Left renal pelvis (tissue), 4 donors: Measurements from ENCODE around the gene FZD7. TPM values are rescaled to one million over a fixed set of nuclear protein-coding genes. Genes with fewer than 3 reads are reported as not detected.

Experiments used
- DNase-seq, 4 donors: peaks; one replicate each; pipeline ENCODE4 v3.0.0-alpha.2; 2013; ENCODE audit warnings: low read depth in 4 of 4, low spot score in 3 of 4
- polyA plus RNA-seq, 4 donors: library from polyadenylated mRNA; unstranded; fragments of 120-200 nt; gene quantifications; one replicate each; pipeline ENCODE4 v1.2.1, GENCODE V29; 2013; ENCODE audit not compliant: insufficient read length in 4 of 4

Gene FZD7
- polyA plus RNA-seq, 4 donors = 63.2 to 131 (median 78.7) TPM

DNA sequence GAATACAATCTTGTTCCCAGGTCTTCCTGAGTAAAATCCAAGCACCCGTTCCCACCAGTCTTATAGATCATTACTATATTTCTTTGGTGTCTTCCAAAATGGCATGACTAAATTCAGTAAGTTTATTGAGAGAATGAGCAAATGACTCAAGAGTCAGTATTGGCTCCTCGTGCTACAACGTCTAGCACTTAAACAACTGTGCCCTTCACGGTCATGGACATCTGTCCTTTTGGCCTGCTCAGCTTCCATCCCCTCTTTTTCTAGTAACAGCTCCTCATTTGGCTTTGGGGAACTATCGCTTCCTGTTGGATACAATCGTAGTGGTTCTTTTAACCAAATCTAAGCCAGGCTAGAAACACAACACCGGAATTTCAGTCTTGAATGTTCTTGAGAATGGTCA is 24.1 kb upstream of the FZD7 start:
- no peak for DNase-seq

DNA sequence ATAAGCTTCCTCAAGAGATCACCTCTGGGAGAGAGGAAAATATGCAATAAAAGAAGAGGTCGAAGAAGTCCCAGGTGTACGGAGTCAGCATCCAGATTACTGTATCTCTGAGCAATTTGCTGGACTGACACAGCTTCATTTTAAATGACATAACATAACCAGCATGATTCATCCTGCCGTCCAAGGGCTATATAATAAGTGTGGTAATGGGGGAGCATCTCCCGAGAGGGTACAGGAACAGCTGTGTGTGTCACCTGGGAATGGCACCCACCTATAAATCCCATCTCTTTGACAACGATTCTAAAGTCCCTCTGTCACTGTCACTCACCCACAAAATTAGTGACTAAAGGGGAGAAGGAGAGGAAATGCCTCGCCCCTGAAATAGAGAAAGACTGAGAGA is 19.3 kb upstream of the FZD7 start:
- no peak for DNase-seq

- DNase-seq = peak in 1 of 4 donors; percentile 60
Measured at GRCh38 chr2:202014759-202015211, 18.9 kb upstream of the FZD7 start.

- no peak for DNase-seq
Measured at GRCh38 chr2:202015471-202015870, 18.2 kb upstream of the FZD7 start.

- no peak for DNase-seq
Measured at GRCh38 chr2:202016579-202017227, 17.0 kb upstream of the FZD7 start.

GRCh38 chr2:202017940-202018339 is 15.7 kb upstream of the FZD7 start:
- no peak for DNase-seq

GRCh38 chr2:202018950-202019349 is 14.7 kb upstream of the FZD7 start:
- no peak for DNase-seq

DNA sequence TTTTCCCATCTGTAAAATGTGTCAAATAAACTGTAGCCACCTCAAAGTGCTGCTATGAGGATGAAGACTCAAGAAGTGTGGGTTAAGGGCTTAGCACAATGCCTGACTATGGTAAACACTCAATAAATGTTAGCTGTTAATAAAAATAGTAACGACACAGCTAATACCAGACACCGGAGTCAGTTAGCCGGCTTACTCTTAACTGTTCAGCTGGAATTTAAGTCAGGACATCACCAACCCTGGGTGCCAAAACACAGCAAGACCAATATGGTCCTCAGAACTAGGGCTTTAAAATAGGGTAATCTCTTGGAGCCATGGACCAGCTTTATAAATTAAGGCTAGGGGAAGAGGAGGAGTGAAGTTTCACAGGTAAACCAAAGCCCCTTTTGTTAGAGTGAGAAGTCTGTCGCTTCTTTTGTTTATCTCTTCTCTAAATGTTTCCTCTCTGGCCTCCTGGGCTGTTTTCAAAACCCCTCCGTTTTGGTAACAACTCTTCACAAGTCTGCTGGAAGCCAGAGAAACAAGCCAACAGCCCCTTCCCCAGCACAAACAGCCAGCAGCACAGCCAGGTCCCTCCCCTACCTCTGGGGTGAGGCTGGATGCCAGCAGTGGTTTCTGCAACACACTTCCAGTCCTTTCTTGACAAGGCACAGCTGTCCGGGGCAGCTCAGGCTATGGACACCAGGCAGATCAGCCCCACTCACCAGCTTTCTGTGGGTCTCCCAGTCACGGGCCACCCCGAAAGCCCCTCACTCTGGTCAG is 13.8 kb upstream of the FZD7 start:
- no peak for DNase-seq

GRCh38 chr2:202022755-202023154 is 10.9 kb upstream of the FZD7 start:
- no peak for DNase-seq

DNA sequence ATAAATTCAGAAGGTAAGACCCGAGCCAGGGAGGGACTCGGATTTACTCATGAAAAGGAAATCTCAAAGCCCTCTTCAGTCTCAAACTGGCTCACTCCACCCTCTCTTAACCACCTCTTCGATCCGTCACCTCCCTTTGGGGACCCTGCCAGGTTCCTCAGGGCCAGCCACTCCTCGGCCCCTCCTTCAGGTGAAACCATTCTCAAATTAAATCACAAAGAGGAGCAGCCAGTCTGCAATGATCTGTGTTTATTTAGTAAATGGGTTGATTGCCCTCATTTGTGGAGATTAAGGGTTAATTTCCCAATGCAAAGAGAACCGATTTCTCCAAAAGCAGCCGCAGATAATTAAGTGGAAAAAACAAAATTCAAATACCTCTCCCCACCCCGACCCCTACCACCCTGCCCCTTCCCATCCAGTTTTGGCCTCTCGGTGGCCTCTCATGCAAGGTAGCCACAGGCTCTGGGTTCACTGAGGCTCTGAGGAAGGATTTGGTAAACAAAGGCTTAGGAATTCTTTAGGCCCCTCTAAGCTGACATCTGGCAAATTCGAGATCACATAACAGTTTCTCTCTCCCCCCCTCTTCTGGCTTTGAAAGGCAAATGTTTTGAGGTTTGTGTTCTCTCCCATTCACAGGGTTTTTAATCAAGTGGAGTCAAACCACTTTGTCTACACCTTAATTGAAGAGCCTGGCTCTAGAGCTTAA is 10.3 kb upstream of the FZD7 start:
- DNase-seq = no peak

GRCh38 chr2:202023904-202024266 is 9.8 kb upstream of the FZD7 start:
- no peak for DNase-seq

DNA sequence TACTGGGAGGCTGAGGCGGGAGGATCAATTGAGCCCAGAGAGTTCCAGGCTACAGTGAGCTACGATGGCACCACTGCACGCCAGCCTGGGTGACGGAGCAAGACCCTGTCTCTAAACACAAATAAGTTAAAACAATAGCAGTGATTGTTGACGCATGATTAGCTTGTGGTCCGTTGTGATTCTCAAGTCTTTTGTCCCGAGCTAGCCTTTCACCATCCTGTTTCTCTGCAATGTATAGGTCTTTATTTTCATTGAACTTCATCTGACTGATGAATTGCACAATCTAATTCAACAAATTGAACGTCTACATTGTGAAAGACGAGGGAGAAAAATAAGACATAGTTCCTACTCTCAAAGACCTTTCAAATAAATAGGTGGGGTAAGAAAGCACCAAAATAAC is 8.8 kb upstream of the FZD7 start:
- DNase-seq = no peak

GRCh38 chr2:202025816-202026215 is 7.8 kb upstream of the FZD7 start:
- DNase-seq = no peak

- no peak for DNase-seq
Measured at GRCh38 chr2:202026507-202026906, 7.1 kb upstream of the FZD7 start.

- no peak for DNase-seq
Measured at GRCh38 chr2:202030691-202031090, 3.0 kb upstream of the FZD7 start.

DNA sequence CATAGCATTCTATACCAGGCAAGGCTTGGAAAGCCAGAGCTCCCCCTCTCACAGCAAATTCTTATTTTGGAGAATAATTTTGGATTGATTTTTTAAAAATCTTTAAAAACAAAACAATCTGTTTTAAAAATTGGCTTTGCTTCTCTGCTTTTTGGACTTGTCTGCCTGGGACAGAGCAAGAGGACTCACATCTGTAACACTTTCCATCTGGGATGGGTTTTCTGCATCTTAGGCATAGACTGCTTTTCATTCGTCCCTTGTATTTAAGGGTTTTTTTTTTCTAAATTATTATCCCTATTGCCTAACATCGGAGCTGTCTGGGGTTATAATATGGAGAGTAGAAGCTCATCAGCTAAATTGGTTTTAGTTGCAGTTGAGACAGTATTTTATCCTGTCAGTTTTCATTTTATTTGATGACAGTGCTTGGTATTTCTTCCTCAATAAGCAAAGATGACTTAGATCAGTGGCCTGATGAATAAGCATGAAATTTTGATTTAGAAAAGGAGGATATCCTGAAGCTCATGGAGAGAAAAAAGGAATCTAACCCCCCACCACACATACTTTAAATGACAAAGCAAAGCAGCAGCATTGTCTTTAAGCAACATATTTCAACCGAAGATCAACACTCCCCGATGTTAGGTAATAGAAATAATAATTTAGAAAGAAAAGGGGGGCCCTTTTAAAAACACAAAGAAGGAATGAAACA is 2.3 kb upstream of the FZD7 start:
- DNase-seq = no peak

DNA sequence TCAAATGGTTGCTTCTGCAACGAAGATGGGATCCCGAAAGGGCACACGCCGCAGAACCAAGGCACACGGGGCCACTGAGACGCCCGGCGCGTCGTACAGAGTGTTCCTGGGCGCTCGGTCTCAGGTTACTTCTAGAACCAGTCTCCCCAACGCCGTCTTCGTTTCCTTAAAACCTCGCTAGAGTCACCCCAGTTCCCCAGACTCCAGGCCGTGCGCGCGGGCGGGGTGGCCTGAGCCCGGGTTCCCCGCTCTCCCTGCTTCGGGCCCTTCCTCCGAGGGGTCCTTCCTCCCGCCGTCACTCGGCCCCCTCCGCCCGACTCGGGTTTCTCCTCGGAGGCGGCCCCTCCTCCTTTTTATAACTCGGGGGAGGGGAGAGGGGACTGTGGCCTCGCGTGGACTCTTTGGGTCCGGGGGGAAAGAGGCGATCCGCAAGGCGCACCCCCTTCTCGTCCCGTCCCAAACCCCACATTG is 774 bp upstream of the FZD7 start:
- peak in 3 of 4 donors; percentile 67 to 69 (median 68) for DNase-seq

DNA sequence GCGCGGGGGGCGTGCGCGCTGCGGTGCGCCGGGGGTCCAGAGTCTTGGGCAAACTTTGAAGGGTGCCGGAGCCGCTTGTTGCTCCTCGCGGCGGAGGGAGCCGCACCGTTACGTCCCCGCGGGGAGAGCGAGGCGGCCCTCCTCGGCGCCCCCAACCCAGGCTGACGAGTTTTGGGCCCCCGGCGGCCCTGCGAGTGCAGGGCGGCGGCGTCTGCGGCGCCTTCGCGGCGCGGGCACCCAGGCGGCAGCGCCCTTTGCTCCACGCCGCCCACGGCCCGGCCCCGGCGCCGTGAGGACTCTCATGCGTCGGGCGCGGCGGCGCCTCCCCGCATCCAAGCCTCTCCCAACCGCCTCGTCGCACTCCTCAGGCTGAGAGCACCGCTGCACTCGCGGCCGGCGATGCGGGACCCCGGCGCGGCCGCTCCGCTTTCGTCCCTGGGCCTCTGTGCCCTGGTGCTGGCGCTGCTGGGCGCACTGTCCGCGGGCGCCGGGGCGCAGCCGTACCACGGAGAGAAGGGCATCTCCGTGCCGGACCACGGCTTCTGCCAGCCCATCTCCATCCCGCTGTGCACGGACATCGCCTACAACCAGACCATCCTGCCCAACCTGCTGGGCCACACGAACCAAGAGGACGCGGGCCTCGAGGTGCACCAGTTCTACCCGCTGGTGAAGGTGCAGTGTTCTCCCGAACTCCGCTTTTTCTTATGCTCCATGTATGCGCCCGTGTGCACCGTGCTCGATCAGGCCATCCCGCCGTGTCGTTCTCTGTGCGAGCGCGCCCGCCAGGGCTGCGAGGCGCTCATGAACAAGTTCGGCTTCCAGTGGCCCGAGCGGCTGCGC is 814 bp downstream of the FZD7 start:
- no peak for DNase-seq

DNA sequence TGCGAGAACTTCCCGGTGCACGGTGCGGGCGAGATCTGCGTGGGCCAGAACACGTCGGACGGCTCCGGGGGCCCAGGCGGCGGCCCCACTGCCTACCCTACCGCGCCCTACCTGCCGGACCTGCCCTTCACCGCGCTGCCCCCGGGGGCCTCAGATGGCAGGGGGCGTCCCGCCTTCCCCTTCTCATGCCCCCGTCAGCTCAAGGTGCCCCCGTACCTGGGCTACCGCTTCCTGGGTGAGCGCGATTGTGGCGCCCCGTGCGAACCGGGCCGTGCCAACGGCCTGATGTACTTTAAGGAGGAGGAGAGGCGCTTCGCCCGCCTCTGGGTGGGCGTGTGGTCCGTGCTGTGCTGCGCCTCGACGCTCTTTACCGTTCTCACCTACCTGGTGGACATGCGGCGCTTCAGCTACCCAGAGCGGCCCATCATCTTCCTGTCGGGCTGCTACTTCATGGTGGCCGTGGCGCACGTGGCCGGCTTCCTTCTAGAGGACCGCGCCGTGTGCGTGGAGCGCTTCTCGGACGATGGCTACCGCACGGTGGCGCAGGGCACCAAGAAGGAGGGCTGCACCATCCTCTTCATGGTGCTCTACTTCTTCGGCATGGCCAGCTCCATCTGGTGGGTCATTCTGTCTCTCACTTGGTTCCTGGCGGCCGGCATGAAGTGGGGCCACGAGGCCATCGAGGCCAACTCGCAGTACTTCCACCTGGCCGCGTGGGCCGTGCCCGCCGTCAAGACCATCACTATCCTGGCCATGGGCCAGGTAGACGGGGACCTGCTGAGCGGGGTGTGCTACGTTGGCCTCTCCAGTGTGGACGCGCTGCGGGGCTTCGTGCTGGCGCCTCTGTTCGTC is 1.7 kb downstream of the FZD7 start:
- no peak for DNase-seq
